ENCODE measurements around the gene C6orf52. TPM values are rescaled to one million over a fixed set of nuclear protein-coding genes. Genes with fewer than 3 reads are reported as not detected.

Gene C6orf52
- polyA plus RNA-seq, 1 of the 3 experiments (the other 2 are of a cell fraction), result 1.4 TPM

- Histone ChIP-seq H3K27me3 (ENCODE audit: insufficient read depth) (no peaks in the 10 kb centered on the region), H3K4me1 (ENCODE audit: control insufficient read depth in 1 of 2, insufficient read depth in 2 of 2, low read depth in 1 of 2, low read length in 1 of 2) (no peaks in the 10 kb centered on the region), H3K79me2 (ENCODE audit: insufficient read depth) (no peaks in the 10 kb centered on the region), H2AFZ (ENCODE audit: low read depth) (no peak overlapping the region), H3K4me3 (ENCODE audit: low read depth in 2 of 2, low read length in 1 of 2) (no peak overlapping the region), H4K20me1 (ENCODE audit: insufficient read depth) (no peaks in the 10 kb centered on the region), H3F3A (replicated peaks; ENCODE audit: insufficient read depth) (no peaks in the 10 kb centered on the region), H3K9me3 (no peaks in the 10 kb centered on the region), H3K27ac (ENCODE audit: low read depth in 2 of 2, low read length in 1 of 2) (no peak overlapping the region), H3K9ac (no peak overlapping the region), H3K4me2 (no peak overlapping the region), H3K36me3 (replicated peaks in 1 of 2; ENCODE audit: control insufficient read depth in 1 of 2, insufficient read depth in 2 of 2, low read length in 1 of 2) (peaks cover 0 to 4% of the 10 kb centered on the region in 2 experiments), H3K9me2 (0 out of 2 replicates have a peak, but pooled peaks cover 3% of the 10 kb centered on the region)
- 90% methylated on average over 6 of the region's 8 CpGs for WGBS (ENCODE audit: low lambda C conversion rate)
- ChIA-PET CTCF (no interaction called here), POLR2A (no interaction called here)
- TF ChIP-seq ZBTB33 (IDR thresholded peaks at IDR 0.05; ENCODE audit: borderline replicate concordance, low read depth) (no peak), TEAD4 (IDR thresholded peaks at IDR 0.05; ENCODE audit: borderline replicate concordance, insufficient read depth) (no peak), FOSL2 (IDR thresholded peaks at IDR 0.05; ENCODE audit: borderline replicate concordance, low read depth) (no peak), EP300 (IDR thresholded peaks at IDR 0.05; ENCODE audit: borderline replicate concordance in 1 of 2, low read depth in 1 of 2, low read length in 1 of 2) (no peak), MEF2A (IDR thresholded peaks at IDR 0.05; ENCODE audit: borderline replicate concordance, low read depth) (no peak), RFX5 (IDR thresholded peaks at IDR 0.05; ENCODE audit: low read length) (no peak), RAD21 (IDR thresholded peaks at IDR 0.05; ENCODE audit: low read length) (no peak), RCOR1 (IDR thresholded peaks at IDR 0.05; ENCODE audit: low read length) (no peak), RXRA (IDR thresholded peaks at IDR 0.05; ENCODE audit: borderline replicate concordance, low read depth) (no peak), ELF1 (IDR thresholded peaks at IDR 0.05) (no peak), USF1 (IDR thresholded peaks at IDR 0.05; ENCODE audit: borderline replicate concordance, low read depth) (no peak), JUND (IDR thresholded peaks at IDR 0.05) (no peak), FOXM1 (IDR thresholded peaks at IDR 0.05; ENCODE audit: low read depth) (no peak), SIN3A (IDR thresholded peaks at IDR 0.05; ENCODE audit: borderline replicate concordance, low read depth, low read length) (no peak), GATA2 (CRISPR knock-in tag; IDR thresholded peaks at IDR 0.05) (no peak), CTCF (IDR thresholded peaks at IDR 0.05) (no peak)
- DNase-seq, result no peak
These were observed 54.0 kb downstream of the C6orf52 start for GRCh38 chr6:10640412-10640811.
